Right lobe of liver (tissue), 6 donors: Measurements from ENCODE around the gene HOXA10. TPM values are rescaled to one million over a fixed set of nuclear protein-coding genes. Genes with fewer than 3 reads are reported as not detected.

ENCODE experiments used
- ATAC-seq, 4 donors: fragments of 200-7000 bp; cut with Tn5 transposase; one replicate each; pipeline ENCODE4 v1.9.1; 2020; ENCODE audit warnings: mild to moderate bottlenecking in 4 of 4, moderate library complexity in 4 of 4
- DNase-seq, 3 donors: peaks; one replicate each; pipeline ENCODE4 v3.0.0-alpha.2; 2020
- H3K27ac ChIP-seq, 3 donors: fragments of 200-600 bp; one replicate each; pipeline ENCODE4 v1.8.0; 2022
- H3K27me3 ChIP-seq, 2 donors: fragments of 200-600 bp; one replicate each; pipeline ENCODE4 v1.8.0; 2022
- H3K36me3 ChIP-seq, 4 donors: fragments of 200-600 bp; sonication (generic) in 1 of 4; one replicate each; pipeline versions ENCODE4 v1.5.1 to v1.8.0; 2017 to 2022; ENCODE audit warnings: control low read depth in 1 of 4
- H3K4me1 ChIP-seq, 4 donors: fragments of 200-600 bp; sonication (generic) in 1 of 4; one replicate each; pipeline versions ENCODE4 v1.5.1 to v1.8.0; 2017 to 2022; ENCODE audit warnings: control low read depth in 1 of 4
- H3K4me3 ChIP-seq, 3 donors: fragments of 200-600 bp; one replicate each; pipeline ENCODE4 v1.8.0; 2022
- H3K9me3 ChIP-seq, 4 donors: fragments of 200-600 bp; sonication (generic) in 1 of 4; one replicate each; pipeline versions ENCODE4 v1.5.1 to v1.8.0; 2017 to 2022; ENCODE audit warnings: control low read depth in 1 of 4
- CTCF ChIP-seq, 4 donors: fragments of 200-600 bp in 3 of 4; fragments of 450-650 bp in 1 of 4; IDR thresholded peaks; one replicate each; pipeline versions ENCODE4 v1.5.1 to v1.8.0; 2016 to 2022; ENCODE audit warnings: antibody characterized with exemption in 4 of 4, mild to moderate bottlenecking in 2 of 4
- POLR2A ChIP-seq: fragments of 450-650 bp; IDR thresholded peaks from one replicate; pipeline ENCODE4 v1.6.1; 2017; ENCODE audit warnings: antibody characterized with exemption, mild to moderate bottlenecking
- WGBS: methylation state at CpG from one replicate; pipeline ENCODE4 v1.1.6; 2018; ENCODE audit warnings: low coverage, low lambda C conversion rate; ENCODE audit not compliant: insufficient coverage; ENCODE audit errors: missing lambda C conversion rate; 5-methylcytosine and 5-hydroxymethylcytosine counted together
- intact Hi-C, 2 donors: fragments of 100-400 bp; cut with DNase I; formaldehyde crosslinking; loops; one replicate each; pipeline versions ENCODE4 v1.11.2 to v1.14.1; 2022
- total RNA-seq, 6 experiments: library from RNA; depleted of rRNA in 2 of 6; stranded (reverse); fragments of >200 nt in 2 of 6; fragmentation: NEBNext Ultra II Directional in 3 of 6; extraction: Animal tissue kit (Norgen Biotek cat#: 25700) in 3 of 6; gene quantifications; one replicate each; pipeline versions ENCODE4 v1.1.0 to v1.2.4, GENCODE V29; 2016 to 2023
- donor health status: DM: no; HTN: yes; CAD: no.
- donor health status: DM: no; HTN: no; CAD: no.
- donor health status: DM: no; HTN: no; CAD: no.
- donor health status: DM: no; HTN: yes; CAD: no.
- donor health status: DM: no; HTN: yes; CAD: no.

HOXA10 gene
- total RNA-seq, 6 experiments from 2014 or later = not detected

- peak in 1 of 3 donors; percentile 14 for DNase-seq
- no peaks in the 10 kb centered on the region for H3K36me3 ChIP-seq
- no peak overlapping the region for H3K4me3 ChIP-seq
- no peaks in the 10 kb centered on the region for H3K9me3 ChIP-seq
- ATAC-seq = peak in 2 of 4 donors; percentile 14 to 15
- H3K27me3 ChIP-seq = peaks cover 31 to 67% of the 10 kb centered on the region in 2 donors
- TF ChIP-seq CTCF (IDR thresholded peaks at IDR 0.05) (no peak), POLR2A (no peak)
- H3K4me1 ChIP-seq = peaks cover 0 to 15% (median 5%) of the 10 kb centered on the region in 4 donors
- H3K27ac ChIP-seq = no peak overlapping the region
- intact Hi-C loops = no loop called here
- WGBS = 2% methylated on average over 7 of the region's 93 CpGs
Observed at GRCh38 chr7:27198871-27199801, 25.0 kb upstream of the HOXA10 start.

DNA sequence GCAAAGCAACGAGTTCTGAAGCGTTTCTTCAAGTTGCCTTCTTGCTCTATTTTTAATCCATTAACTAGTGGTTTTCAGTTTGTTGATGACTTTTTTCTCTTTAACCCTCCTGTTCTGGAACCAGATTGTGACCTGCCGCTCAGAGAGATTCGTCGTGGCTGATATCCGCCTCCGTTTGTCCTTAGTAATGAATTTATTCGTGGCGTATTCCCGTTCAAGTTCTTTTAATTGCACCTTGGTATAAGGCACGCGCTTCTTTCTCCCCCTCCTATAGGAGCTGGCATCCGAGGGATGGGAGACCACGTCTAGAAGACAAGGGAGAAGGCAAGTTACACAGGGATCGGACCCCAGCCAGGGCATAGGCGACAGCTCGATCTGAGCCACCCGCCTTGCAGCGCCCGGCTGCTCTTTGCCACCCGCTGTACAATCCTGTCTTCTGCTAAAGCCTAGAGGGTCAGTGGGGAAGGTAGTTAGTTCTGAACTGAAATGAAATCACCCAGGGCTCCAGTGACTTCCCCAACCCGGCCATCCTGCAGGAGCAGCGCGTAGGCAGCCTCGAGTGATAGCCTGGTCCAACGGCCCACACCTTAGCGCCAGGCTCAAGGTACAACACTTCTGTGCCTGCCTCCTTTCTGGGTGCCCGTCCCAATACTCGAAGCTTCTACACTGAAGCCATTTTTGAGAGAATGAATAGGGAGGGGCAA lies 24.2 kb upstream of the HOXA10 start:
- intact Hi-C loops = no loop called here
- 11% methylated on average over 27 of the region's 29 CpGs for WGBS
- Histone ChIP-seq H3K27ac (no peak overlapping the region), H3K9me3 (no peaks in the 10 kb centered on the region), H3K4me3 (no peak overlapping the region), H3K27me3 (peaks cover 39 to 71% of the 10 kb centered on the region in 2 donors), H3K4me1 (peaks cover 0 to 16% (median 5%) of the 10 kb centered on the region in 4 donors), H3K36me3 (no peaks in the 10 kb centered on the region)
- TF ChIP-seq POLR2A (no peak), CTCF (IDR thresholded peaks at IDR 0.05) (no peak)
- ATAC-seq (no peak), DNase-seq (peak in 1 of 3 donors; percentile 35)

DNA sequence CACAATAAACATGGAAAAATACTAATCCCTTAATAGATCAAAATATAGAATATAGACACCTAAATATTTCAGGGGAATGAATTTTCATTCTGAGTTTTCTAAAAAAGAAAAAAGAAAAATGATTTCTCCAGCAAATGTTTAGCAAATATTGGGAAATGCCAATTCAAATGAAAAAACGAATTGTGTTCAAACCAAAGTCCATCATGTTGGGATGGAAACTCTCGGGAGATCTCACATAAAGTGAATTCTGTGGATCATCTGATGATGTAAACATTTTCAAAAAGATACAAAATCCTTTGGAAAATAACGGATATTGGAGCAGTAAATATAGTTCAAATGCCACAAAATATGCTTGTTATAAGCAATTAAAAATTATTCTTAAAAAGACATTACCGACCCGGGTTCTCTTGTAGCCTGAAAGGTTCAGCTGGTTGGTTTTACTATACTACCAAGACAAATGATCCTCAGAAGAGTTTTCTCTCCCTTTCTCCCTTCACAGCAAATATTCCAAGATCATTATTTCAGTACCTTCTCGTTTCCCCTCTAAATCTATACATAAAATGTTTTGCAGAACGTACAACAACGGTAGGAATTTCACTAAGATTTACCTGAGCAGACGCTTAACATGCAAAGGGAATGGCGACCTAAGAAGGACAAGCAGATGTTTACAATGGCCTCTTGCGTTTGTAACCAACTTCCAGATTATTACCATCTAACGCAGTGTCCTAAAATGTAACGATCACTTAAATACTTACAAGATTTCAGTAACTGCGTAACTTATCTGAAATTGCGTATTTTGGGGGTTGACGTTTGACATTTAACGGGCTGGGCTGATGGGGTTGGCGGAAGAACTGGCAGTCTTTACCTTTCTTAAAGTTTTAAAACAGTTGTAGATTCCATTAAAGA lies 23.3 kb upstream of the HOXA10 start:
- 16% methylated on average over 18 of the region's 18 CpGs for WGBS
- peaks cover 43 to 74% of the 10 kb centered on the region in 2 donors for H3K27me3 ChIP-seq
- DNase-seq (no peak), ATAC-seq (no peak)
- TF ChIP-seq POLR2A (no peak), CTCF (IDR thresholded peaks at IDR 0.05) (no peak)
- H3K4me3 ChIP-seq = no peak overlapping the region
- intact Hi-C loops = no loop called here
- peaks cover 0 to 24% (median 8%) of the 10 kb centered on the region in 4 donors for H3K4me1 ChIP-seq
- no peaks in the 10 kb centered on the region for H3K36me3 ChIP-seq
- H3K9me3 ChIP-seq = no peaks in the 10 kb centered on the region
- H3K27ac ChIP-seq = no peak overlapping the region

DNA sequence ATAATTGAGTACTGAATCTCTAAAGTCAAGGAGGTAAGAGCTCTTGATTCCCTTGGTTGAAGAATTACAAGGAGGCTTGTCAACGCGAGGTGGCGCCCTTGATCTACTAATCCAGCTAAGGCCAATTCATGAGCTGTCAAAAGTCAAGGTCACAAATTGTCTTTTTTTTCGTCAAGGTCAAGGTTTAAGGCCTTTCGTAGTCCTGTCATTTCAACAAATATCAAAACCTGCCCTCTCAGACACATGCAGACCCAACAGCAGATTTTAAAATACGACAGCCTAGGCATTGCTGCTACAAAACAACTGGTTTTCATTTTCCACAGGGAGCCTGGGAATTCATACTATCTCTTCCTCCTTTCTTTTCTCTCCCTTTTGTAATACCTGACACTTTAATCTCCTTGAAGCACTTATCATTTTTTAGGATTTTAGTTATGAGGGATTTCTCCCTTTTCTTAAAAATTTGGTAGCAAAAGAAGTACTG lies 22.2 kb upstream of the HOXA10 start:
- no peak overlapping the region for H3K27ac ChIP-seq
- peaks cover 0 to 20% (median 6%) of the 10 kb centered on the region in 4 donors for H3K4me1 ChIP-seq
- intact Hi-C loops = no loop called here
- no peaks in the 10 kb centered on the region for H3K36me3 ChIP-seq
- WGBS = 3% methylated on average over 6 of the region's 6 CpGs
- no peaks in the 10 kb centered on the region for H3K9me3 ChIP-seq
- H3K4me3 ChIP-seq = no peak overlapping the region
- no peak for TF ChIP-seq POLR2A
- peak; percentile 76 to 83 (median 81) for TF ChIP-seq CTCF (IDR thresholded peaks at IDR 0.05)
- peaks cover 37 to 76% of the 10 kb centered on the region in 2 donors for H3K27me3 ChIP-seq
- peak; percentile 76 to 81 (median 81) for DNase-seq
- peak; percentile 50 to 74 (median 72) for ATAC-seq
